Thyroid gland (tissue), 4 donors: ENCODE data around the gene EDN2. TPM values are rescaled to one million over a fixed set of nuclear protein-coding genes. Genes with fewer than 3 reads are reported as not detected.

Experiments used
- DNase-seq, 2 donors: peaks; one replicate each; pipeline ENCODE4 v3.0.0-alpha.2; 2019
- H3K27ac ChIP-seq, 3 donors: fragments of 200-600 bp; sonication (generic); 1 replicate in 2 of 3; 2 replicates in 1 of 3; pipeline ENCODE4 v1.5.1; 2016 to 2019; ENCODE audit warnings: mild to moderate bottlenecking in 1 of 3, moderate library complexity in 1 of 3
- H3K27me3 ChIP-seq: fragments of 200-600 bp; sonication (generic); one replicate; pipeline ENCODE4 v1.5.1; 2019
- H3K36me3 ChIP-seq, 2 donors: fragments of 200-600 bp; sonication (generic); one replicate each; pipeline ENCODE4 v1.5.1; 2016 to 2019
- H3K4me1 ChIP-seq, 2 donors: fragments of 200-600 bp; sonication (generic); one replicate each; pipeline ENCODE4 v1.5.1; 2017 to 2019
- H3K4me3 ChIP-seq, 3 donors: fragments of 200-600 bp; sonication (generic); replicated peaks in 1 of 3; 1 replicate in 2 of 3; 2 replicates in 1 of 3; pipeline ENCODE4 v1.5.1; 2016; ENCODE audit warnings: mild to moderate bottlenecking in 1 of 3
- H3K9me3 ChIP-seq: fragments of 200-600 bp; sonication (generic); one replicate; pipeline ENCODE4 v1.5.1; 2017
- POLR2A ChIP-seq, 2 donors: fragments of 450-650 bp; IDR thresholded peaks; one replicate each; pipeline ENCODE4 v1.6.1; 2017; ENCODE audit warnings: antibody characterized with exemption in 2 of 2, mild to moderate bottlenecking in 2 of 2, moderate library complexity in 1 of 2
- WGBS, 2 donors: methylation state at CpG; one replicate each; pipeline ENCODE4 v1.1.5; 2017; 5-methylcytosine and 5-hydroxymethylcytosine counted together
- intact Hi-C: fragments of 100-400 bp; cut with DNase I; formaldehyde crosslinking; loops from one replicate; pipeline ENCODE4 v1.15.1; 2023
- total RNA-seq, 4 donors: library from RNA; depleted of rRNA; stranded (reverse); fragments of >200 nt; gene quantifications; one replicate each; pipeline ENCODE4 v1.2.3, GENCODE V29; 2016
- TF ChIP-seq, protein P1 (sequence below), 6 experiments: fragments of 200-600 bp in 3 of 6; fragments of 450-650 bp in 3 of 6; sonication (generic) in 3 of 6; IDR thresholded peaks; one replicate each; pipeline ENCODE4 v1.5.1; 2016 to 2019; ENCODE audit warnings: antibody characterized with exemption in 6 of 6, mild to moderate bottlenecking in 2 of 6, inconsistent platforms in 1 of 6, moderate library complexity in 1 of 6

Gene EDN2
- total RNA-seq, 4 donors from 2014 or later, result not detected

DNA sequence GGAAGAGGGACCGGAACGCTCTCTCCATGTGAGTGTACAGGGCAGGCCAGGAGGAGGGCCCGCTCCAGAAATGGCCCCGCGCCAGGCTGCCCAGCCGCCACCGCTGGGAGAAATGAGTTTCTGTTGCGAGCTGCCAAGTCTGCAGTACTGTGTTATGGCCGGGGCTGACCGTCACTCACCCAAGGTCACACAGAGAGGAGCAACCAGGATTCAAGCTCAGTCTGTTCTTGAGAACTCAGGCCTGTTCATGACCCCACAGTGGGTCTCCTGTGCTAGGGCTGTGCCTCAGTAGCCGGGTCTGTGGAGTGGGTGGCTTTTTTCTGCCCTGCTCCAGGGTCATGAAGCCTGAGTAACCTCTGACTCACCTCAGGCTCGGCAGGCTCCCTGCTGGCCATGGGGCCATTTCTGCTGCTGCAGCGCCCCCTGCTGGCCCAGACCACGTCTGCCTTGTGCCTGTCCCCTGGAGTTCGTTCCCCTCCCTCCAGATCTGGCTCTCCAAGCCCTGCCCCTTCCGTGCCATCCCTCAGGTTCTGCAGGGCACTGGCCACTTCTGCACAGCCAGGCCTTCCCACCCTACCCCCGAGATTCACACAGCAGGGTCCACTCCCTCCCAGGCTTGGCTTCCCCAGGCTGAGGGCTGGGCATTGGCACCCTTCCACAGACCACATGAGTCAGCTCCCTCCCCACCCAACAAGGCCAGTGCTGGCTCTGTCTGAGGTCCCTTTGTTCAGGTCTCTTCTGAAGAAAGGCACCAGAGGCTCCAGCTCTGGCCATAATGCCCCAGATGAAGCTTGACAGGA lies 51.8 kb downstream of the EDN2 start:
- TF ChIP-seq, protein P1, sequence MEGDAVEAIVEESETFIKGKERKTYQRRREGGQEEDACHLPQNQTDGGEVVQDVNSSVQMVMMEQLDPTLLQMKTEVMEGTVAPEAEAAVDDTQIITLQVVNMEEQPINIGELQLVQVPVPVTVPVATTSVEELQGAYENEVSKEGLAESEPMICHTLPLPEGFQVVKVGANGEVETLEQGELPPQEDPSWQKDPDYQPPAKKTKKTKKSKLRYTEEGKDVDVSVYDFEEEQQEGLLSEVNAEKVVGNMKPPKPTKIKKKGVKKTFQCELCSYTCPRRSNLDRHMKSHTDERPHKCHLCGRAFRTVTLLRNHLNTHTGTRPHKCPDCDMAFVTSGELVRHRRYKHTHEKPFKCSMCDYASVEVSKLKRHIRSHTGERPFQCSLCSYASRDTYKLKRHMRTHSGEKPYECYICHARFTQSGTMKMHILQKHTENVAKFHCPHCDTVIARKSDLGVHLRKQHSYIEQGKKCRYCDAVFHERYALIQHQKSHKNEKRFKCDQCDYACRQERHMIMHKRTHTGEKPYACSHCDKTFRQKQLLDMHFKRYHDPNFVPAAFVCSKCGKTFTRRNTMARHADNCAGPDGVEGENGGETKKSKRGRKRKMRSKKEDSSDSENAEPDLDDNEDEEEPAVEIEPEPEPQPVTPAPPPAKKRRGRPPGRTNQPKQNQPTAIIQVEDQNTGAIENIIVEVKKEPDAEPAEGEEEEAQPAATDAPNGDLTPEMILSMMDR (IDR thresholded peaks at IDR 0.05), result peak; percentile 45 to 88 (median 72)
- TF ChIP-seq POLR2A (IDR thresholded peaks at IDR 0.05), result peak in 1 of 2 donors; percentile 13
- Histone ChIP-seq H3K27ac (peak overlapping the region in 2 of 3 donors; percentile 54 to 75), H3K4me3 (no peak overlapping the region), H3K27me3 (no peaks in the 10 kb centered on the region), H3K4me1 (peaks cover 15 to 19% of the 10 kb centered on the region in 2 donors), H3K9me3 (no peaks in the 10 kb centered on the region), H3K36me3 (no peaks in the 10 kb centered on the region)
- peak; percentile 87 to 91 for DNase-seq
- WGBS, 2 donors, result 15 to 21% methylated on average over 15 to 16 of the region's 17 CpGs
- intact Hi-C loops, result no loop called here

DNA sequence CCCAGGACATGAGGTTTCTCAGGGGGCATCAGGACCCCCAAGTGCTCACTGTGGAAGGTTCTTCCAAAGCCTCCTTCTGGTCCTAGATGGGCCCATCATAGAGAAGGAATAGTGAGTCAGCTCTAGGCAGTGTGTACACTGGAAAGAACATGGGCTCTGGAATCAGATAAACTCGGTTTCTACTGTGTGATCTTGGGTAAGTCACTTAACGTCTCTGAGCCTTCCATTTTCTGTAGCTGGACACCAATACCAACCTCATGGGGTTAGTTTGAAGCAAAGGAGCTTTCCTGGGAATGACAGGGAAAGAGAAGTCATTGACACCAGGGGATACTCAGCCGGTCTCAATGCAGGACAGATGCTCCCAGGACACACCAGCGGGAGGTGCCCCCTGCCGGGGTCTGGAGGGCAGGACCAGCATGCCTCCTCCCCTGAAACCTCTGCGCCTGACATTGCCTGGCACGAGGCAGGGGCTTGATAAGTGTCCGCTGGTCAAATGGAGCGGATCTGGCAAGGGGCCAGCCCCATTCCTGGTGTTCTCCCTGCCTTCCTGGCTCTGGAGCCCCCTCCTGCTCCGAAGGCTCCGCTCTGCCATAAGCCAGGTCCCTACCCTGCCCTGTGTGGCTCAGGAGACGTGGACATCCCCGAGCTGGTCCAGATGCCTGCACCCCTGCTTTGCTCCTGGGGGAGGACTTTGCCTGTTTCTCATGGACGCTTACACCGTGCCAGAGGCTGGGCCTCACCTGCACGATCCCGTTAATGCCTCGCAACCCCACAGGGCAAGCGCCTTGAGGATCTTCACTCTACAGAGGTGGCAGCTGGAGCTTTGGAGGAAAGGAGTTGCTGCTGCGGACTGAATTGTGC lies 52.8 kb downstream of the EDN2 start:
- intact Hi-C loops, result no loop called here
- no peak overlapping the region for H3K4me3 ChIP-seq
- peaks cover 15 to 19% of the 10 kb centered on the region in 2 donors for H3K4me1 ChIP-seq
- no peaks in the 10 kb centered on the region for H3K27me3 ChIP-seq
- no peak for TF ChIP-seq POLR2A (IDR thresholded peaks at IDR 0.05)
- TF ChIP-seq, protein P1 (IDR thresholded peaks at IDR 0.05), result no peak
- 86 to 90% methylated on average over 3 to 20 of the region's 20 CpGs for WGBS, 2 donors
- peak overlapping the region in 1 of 3 donors; percentile 75 for H3K27ac ChIP-seq
- no peak for DNase-seq
- H3K36me3 ChIP-seq, result no peaks in the 10 kb centered on the region
- no peaks in the 10 kb centered on the region for H3K9me3 ChIP-seq

DNA sequence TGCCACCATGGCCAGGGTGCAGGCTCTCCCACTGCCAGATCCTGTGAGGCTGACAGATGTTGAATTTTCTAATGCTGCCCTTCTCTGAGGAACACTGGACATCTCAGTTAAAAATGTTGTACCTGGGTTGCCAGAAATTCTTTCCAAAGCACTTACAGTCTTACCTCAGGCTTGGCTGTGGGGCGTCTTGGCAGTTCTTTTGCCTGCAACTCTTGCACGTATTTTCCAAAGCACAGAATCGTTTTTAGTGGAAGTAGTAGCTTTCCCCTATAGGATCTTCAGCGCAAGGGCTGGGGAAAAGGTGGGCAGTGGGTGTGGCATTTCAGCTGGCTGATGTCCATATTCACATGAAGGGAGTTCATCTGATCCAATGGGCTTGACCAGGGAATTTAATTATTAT lies 53.9 kb downstream of the EDN2 start:
- H3K36me3 ChIP-seq, result no peaks in the 10 kb centered on the region

DNA sequence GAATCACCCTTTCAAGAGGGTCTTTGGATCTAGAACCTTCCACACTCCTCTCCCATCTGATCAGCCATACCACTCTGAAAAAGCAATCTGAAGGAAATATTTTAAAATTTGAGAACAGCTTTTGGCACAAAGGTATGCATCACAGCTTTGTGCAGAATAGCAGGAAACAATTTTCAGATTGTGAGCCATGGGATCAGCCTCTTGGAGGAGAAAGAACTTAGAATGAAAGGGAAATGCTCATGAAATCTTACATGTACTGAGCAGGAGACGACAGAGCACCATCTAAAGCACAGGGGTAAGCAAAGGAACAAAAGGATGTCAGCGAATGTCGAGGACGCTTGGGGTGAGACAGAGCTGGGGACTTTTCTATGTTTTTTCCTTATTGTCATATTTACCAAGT lies 54.4 kb downstream of the EDN2 start:
- 90 to 93% methylated on average over 4 of the region's 4 CpGs for WGBS, 2 donors
- Histone ChIP-seq H3K4me3 (no peak overlapping the region), H3K4me1 (peaks cover 15 to 19% of the 10 kb centered on the region in 2 donors), H3K27me3 (no peaks in the 10 kb centered on the region), H3K9me3 (no peaks in the 10 kb centered on the region), H3K36me3 (no peaks in the 10 kb centered on the region), H3K27ac (no peak overlapping the region)
- DNase-seq, result no peak
- intact Hi-C loops, result no loop called here
- TF ChIP-seq, protein P1 (IDR thresholded peaks at IDR 0.05), result no peak
- no peak for TF ChIP-seq POLR2A (IDR thresholded peaks at IDR 0.05)

More for the DNA sequence above, 53.9 kb downstream of the EDN2 start:
- TF ChIP-seq, protein P1 (IDR thresholded peaks at IDR 0.05), result no peak
- no peak for TF ChIP-seq POLR2A (IDR thresholded peaks at IDR 0.05)
- DNase-seq, result no peak
- Histone ChIP-seq H3K9me3 (no peaks in the 10 kb centered on the region), H3K27me3 (no peaks in the 10 kb centered on the region), H3K27ac (no peak overlapping the region), H3K4me3 (no peak overlapping the region), H3K4me1 (peaks cover 15 to 19% of the 10 kb centered on the region in 2 donors)
- WGBS, 2 donors, result 73 to 97% methylated on average over 4 of the region's 4 CpGs
- intact Hi-C loops, result no loop called here
